SU-DHL-6 (cell line): ENCODE results near the gene NELL1.

ENCODE experiments used
- EZH2phosphoT487 ChIP-seq: fragments of 200-600 bp; sonication (generic), shearing (Covaris generic); conservative IDR thresholded peaks from 2 replicates; pipeline ENCODE4 v1.6.1; 2018; ENCODE audit warnings: mild to moderate bottlenecking, antibody characterized with exemption, low read length, moderate library complexity, mixed read lengths
- TF ChIP-seq, protein P1 (sequence below): fragments of 200-600 bp; sonication (generic); IDR thresholded peaks from one replicate; pipeline ENCODE4 v1.5.1; 2017; ENCODE audit warnings: antibody characterized with exemption, mild to moderate bottlenecking, low read length, moderate library complexity; ENCODE audit not compliant: insufficient read depth, poor library complexity, severe bottlenecking

DNA sequence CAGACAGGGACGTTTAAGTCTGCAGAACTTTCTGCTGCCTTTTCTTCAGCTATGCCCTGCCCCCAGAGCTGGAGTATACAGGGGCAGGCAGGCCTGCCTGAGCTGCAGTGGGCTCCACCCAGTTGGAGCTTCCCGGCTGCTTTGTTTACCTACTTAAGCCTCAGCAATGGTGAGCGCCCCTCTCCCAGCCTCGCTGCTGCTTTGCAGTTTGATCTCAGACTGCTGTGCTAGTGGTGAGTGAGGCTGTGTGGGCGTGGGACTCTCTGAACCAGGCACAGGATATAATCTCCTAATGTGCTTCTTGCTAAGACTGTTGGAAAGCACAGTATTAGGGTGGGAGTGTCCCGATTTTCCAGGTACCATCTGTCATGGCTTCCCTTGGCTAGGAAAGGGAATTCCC is 38.5 kb downstream of the NELL1 start:
- TF ChIP-seq, protein P1, sequence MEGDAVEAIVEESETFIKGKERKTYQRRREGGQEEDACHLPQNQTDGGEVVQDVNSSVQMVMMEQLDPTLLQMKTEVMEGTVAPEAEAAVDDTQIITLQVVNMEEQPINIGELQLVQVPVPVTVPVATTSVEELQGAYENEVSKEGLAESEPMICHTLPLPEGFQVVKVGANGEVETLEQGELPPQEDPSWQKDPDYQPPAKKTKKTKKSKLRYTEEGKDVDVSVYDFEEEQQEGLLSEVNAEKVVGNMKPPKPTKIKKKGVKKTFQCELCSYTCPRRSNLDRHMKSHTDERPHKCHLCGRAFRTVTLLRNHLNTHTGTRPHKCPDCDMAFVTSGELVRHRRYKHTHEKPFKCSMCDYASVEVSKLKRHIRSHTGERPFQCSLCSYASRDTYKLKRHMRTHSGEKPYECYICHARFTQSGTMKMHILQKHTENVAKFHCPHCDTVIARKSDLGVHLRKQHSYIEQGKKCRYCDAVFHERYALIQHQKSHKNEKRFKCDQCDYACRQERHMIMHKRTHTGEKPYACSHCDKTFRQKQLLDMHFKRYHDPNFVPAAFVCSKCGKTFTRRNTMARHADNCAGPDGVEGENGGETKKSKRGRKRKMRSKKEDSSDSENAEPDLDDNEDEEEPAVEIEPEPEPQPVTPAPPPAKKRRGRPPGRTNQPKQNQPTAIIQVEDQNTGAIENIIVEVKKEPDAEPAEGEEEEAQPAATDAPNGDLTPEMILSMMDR: no peak
- TF ChIP-seq EZH2phosphoT487: no peak
